Neural cell (in vitro differentiated cells): ENCODE results near the gene NR2C2.

ENCODE experiments used
- POLR2AphosphoS5 ChIP-seq: IDR thresholded peaks from 2 replicates; pipeline ENCODE4 v1.6.1; 2012
- TAF1 ChIP-seq: IDR thresholded peaks from 2 replicates; pipeline ENCODE4 v1.6.1; 2012; ENCODE audit warnings: low read depth

- TF ChIP-seq TAF1: no peak
- no peak for TF ChIP-seq POLR2AphosphoS5
Measured at GRCh38 chr3:15081960-15082664, 134.7 kb downstream of the NR2C2 start.
